Neural cell (in vitro differentiated cells): Measurements from ENCODE around the gene SOBP. TPM values are rescaled to one million over a fixed set of nuclear protein-coding genes. Genes with fewer than 3 reads are reported as not detected.

ENCODE experiments used
- H2AFZ ChIP-seq: fragments of 200-600, 300-800 bp; sonication (generic), shearing (Covaris generic); 2 replicates; pipeline ENCODE4 v1.6.0; 2014; ENCODE audit warnings: low read depth, mild to moderate bottlenecking, antibody characterized with exemption, low read length, moderate library complexity
- H3F3A ChIP-seq: fragments of 200-600 bp; shearing (Covaris generic); 2 replicates; pipeline ENCODE4 v1.6.1; 2016; ENCODE audit warnings: mild to moderate bottlenecking, moderate library complexity, mixed read lengths, antibody characterized with exemption, low read length; ENCODE audit not compliant: insufficient read depth, poor library complexity, severe bottlenecking
- H3K27ac ChIP-seq: fragments of 200-600, 300-800 bp; sonication (generic), shearing (Covaris generic); 2 replicates; pipeline ENCODE4 v1.5.1; 2014; ENCODE audit warnings: mild to moderate bottlenecking, low read length, moderate library complexity
- H3K27me3 ChIP-seq: fragments of 300-800, 200-600 bp; sonication (generic), shearing (Covaris generic); 2 replicates; pipeline ENCODE4 v1.6.0; 2014; ENCODE audit warnings: mild to moderate bottlenecking, low read depth, low read length, moderate library complexity; ENCODE audit not compliant: insufficient read depth
- H3K36me3 ChIP-seq: fragments of 300-800, 200-600 bp; sonication (generic), shearing (Covaris generic); 2 replicates; pipeline ENCODE4 v1.5.1; 2014; ENCODE audit warnings: mild to moderate bottlenecking, antibody characterized with exemption, low read length, moderate library complexity; ENCODE audit not compliant: insufficient read depth
- H3K4me2 ChIP-seq: fragments of 300-800, 200-600 bp; sonication (generic), shearing (Covaris generic); 2 replicates; pipeline ENCODE4 v1.6.0; 2014; ENCODE audit warnings: mild to moderate bottlenecking, low read length
- H3K4me3 ChIP-seq: fragments of 300-800, 200-600 bp; sonication (generic), shearing (Covaris generic); 2 replicates; pipeline ENCODE4 v1.5.1; 2014; ENCODE audit warnings: mild to moderate bottlenecking, low read length, moderate library complexity
- H3K79me2 ChIP-seq: fragments of 200-600 bp; shearing (Covaris generic); replicated peaks from 2 replicates; pipeline ENCODE4 v1.6.0; 2014; ENCODE audit warnings: mild to moderate bottlenecking, low read length, moderate library complexity; ENCODE audit not compliant: insufficient read depth
- H3K9ac ChIP-seq: fragments of 300-800, 200-600 bp; sonication (generic), shearing (Covaris generic); 2 replicates; pipeline ENCODE4 v1.6.1; 2016; ENCODE audit warnings: mild to moderate bottlenecking, low read length, mixed read lengths
- H3K9me2 ChIP-seq: fragments of 200-600 bp; shearing (Covaris generic); 2 replicates; pipeline ENCODE4 v1.6.1; 2016; ENCODE audit warnings: mild to moderate bottlenecking, low read length, mixed read lengths; ENCODE audit not compliant: insufficient read depth
- H3K9me3 ChIP-seq: fragments of 200-600, 300-800 bp; sonication (generic), shearing (Covaris generic); 2 replicates; pipeline ENCODE4 v1.6.1; 2016; ENCODE audit warnings: mild to moderate bottlenecking, mixed run types, low read length, moderate library complexity, mixed read lengths
- H4K20me1 ChIP-seq: fragments of 200-600 bp; shearing (Covaris generic); 2 replicates; pipeline ENCODE4 v1.6.1; 2016; ENCODE audit warnings: mild to moderate bottlenecking, mixed run types; ENCODE audit not compliant: insufficient read depth
- CTCF ChIP-seq: fragments of 450-650 bp; IDR thresholded peaks from 2 replicates; pipeline ENCODE4 v1.5.1; 2014; ENCODE audit warnings: antibody characterized with exemption, mild to moderate bottlenecking, moderate library complexity; ENCODE audit not compliant: poor library complexity, severe bottlenecking
- EP300 ChIP-seq: fragments of 450-650 bp; conservative IDR thresholded peaks from 2 replicates; pipeline ENCODE4 v1.6.1; 2014; ENCODE audit warnings: antibody characterized with exemption, mild to moderate bottlenecking, moderate library complexity; ENCODE audit not compliant: poor library complexity, severe bottlenecking
- EZH2 ChIP-seq: fragments of 200-600, 300-800 bp; shearing (Covaris generic), sonication (generic); IDR thresholded peaks from 2 replicates; pipeline ENCODE4 v1.6.1; 2014; ENCODE audit warnings: antibody characterized with exemption, low read length, borderline replicate concordance, mild to moderate bottlenecking; ENCODE audit not compliant: insufficient read depth, poor library complexity, severe bottlenecking
- MXI1 ChIP-seq: fragments of 450-650 bp; conservative IDR thresholded peaks from 2 replicates; pipeline ENCODE4 v1.6.1; 2014; ENCODE audit warnings: antibody characterized with exemption, mild to moderate bottlenecking; ENCODE audit not compliant: poor library complexity, severe bottlenecking
- POLR2AphosphoS5 ChIP-seq: IDR thresholded peaks from 2 replicates; pipeline ENCODE4 v1.6.1; 2012
- RAD21 ChIP-seq: fragments of 450-650 bp; conservative IDR thresholded peaks from 2 replicates; pipeline ENCODE4 v1.6.1; 2014; ENCODE audit warnings: antibody characterized with exemption, mild to moderate bottlenecking, moderate library complexity
- REST ChIP-seq: IDR thresholded peaks from 2 replicates; pipeline ENCODE4 v1.6.1; 2012; ENCODE audit warnings: borderline replicate concordance
- SMC3 ChIP-seq: fragments of 450-650 bp; conservative IDR thresholded peaks from 2 replicates; pipeline ENCODE4 v1.6.1; 2014; ENCODE audit warnings: antibody characterized with exemption, mild to moderate bottlenecking, moderate library complexity; ENCODE audit not compliant: poor library complexity
- TAF1 ChIP-seq: IDR thresholded peaks from 2 replicates; pipeline ENCODE4 v1.6.1; 2012; ENCODE audit warnings: low read depth
- polyA plus RNA-seq: library from polyadenylated mRNA; depleted of rRNA; stranded (reverse); fragments of >200 nt; gene quantifications from 2 replicates; pipeline ENCODE4 v1.2.3, GENCODE V29; 2014

The SOBP gene
- polyA plus RNA-seq, 1 donor from 2014 or later = 16.4 TPM

- H3K4me2 ChIP-seq = peak overlapping the region; percentile 20
- H3K27me3 ChIP-seq = no peaks in the 10 kb centered on the region
- no peaks in the 10 kb centered on the region for H3K9me3 ChIP-seq
- no peak overlapping the region for H2AFZ ChIP-seq
- H3K36me3 ChIP-seq = no peaks in the 10 kb centered on the region
- TF ChIP-seq REST (no peak), MXI1 (no peak), EP300 (no peak), SMC3 (no peak), EZH2 (no peak), CTCF (no peak), POLR2AphosphoS5 (no peak), RAD21 (no peak), TAF1 (no peak)
- no peaks in the 10 kb centered on the region for H3K9me2 ChIP-seq
- peak overlapping the region; percentile 36 for H3K27ac ChIP-seq
- peaks cover 6% of the 10 kb centered on the region for H3K79me2 ChIP-seq
- H4K20me1 ChIP-seq = no peaks in the 10 kb centered on the region
- H3F3A ChIP-seq = peaks cover 3% of the 10 kb centered on the region
- H3K9ac ChIP-seq = no peak overlapping the region
- H3K4me3 ChIP-seq = peak overlapping the region; percentile 13
Observed at GRCh38 chr6:107540465-107540857, 50.5 kb downstream of the SOBP start.

GRCh38 chr6:107542192-107542668 lies 52.3 kb downstream of the SOBP start:
- no peak overlapping the region for H3K4me3 ChIP-seq
- no peaks in the 10 kb centered on the region for H3K27me3 ChIP-seq
- TF ChIP-seq CTCF (no peak), EZH2 (no peak), TAF1 (no peak), SMC3 (no peak), EP300 (no peak), RAD21 (no peak), MXI1 (no peak), REST (no peak), POLR2AphosphoS5 (no peak)
- H3K27ac ChIP-seq = no peak overlapping the region
- H3K9me2 ChIP-seq = no peaks in the 10 kb centered on the region
- H3F3A ChIP-seq = no peaks in the 10 kb centered on the region
- no peak overlapping the region for H3K9ac ChIP-seq
- no peaks in the 10 kb centered on the region for H3K36me3 ChIP-seq
- H3K9me3 ChIP-seq = no peaks in the 10 kb centered on the region
- peaks cover 6% of the 10 kb centered on the region for H3K79me2 ChIP-seq
- H2AFZ ChIP-seq = no peak overlapping the region
- no peaks in the 10 kb centered on the region for H4K20me1 ChIP-seq
- no peak overlapping the region for H3K4me2 ChIP-seq
